IPS DF 6.9 (cell line): ENCODE data around the gene KLHL10.

Experiments used
- DNase-seq: peaks from one replicate; pipeline ENCODE4 v3.0.0-alpha.2; 2013; ENCODE audit warnings: low read depth, low spot score
- H3K27ac ChIP-seq: one replicate; pipeline ENCODE4 v1.5.1; 2013; ENCODE audit warnings: low read length, control low read depth
- H3K27me3 ChIP-seq: 2 replicates; pipeline ENCODE4 v1.6.1; 2013; ENCODE audit warnings: mild to moderate bottlenecking, low read length; ENCODE audit not compliant: control insufficient read depth, insufficient read depth
- H3K36me3 ChIP-seq: 2 replicates; pipeline ENCODE4 v1.6.1; 2013; ENCODE audit warnings: low read length; ENCODE audit not compliant: control insufficient read depth, insufficient read depth
- H3K4me1 ChIP-seq: 2 replicates; pipeline ENCODE4 v1.6.1; 2013; ENCODE audit warnings: low read length; ENCODE audit not compliant: control insufficient read depth, insufficient read depth
- H3K4me3 ChIP-seq: 2 replicates; pipeline ENCODE4 v1.5.1; 2013; ENCODE audit warnings: mild to moderate bottlenecking, low read length
- H3K9me3 ChIP-seq: 2 replicates; pipeline ENCODE4 v1.6.1; 2013; ENCODE audit warnings: low read length, inconsistent platforms; ENCODE audit not compliant: control insufficient read depth, insufficient read depth
- WGBS: extraction: QIAGEN DNeasy Blood & Tissue Kit; methylation state at CpG from one replicate; pipeline ENCODE4 v1.1.7; 2013; ENCODE audit warnings: mixed read lengths, missing lambda C conversion rate; ENCODE audit not compliant: insufficient read length, insufficient coverage; 5-methylcytosine and 5-hydroxymethylcytosine counted together

The KLHL10 gene

GRCh38 chr17:41837761-41838538 lies at the start of gene KLHL10:
Gene KLHL10 (plus strand): TSS chr17:41837825. CDS start chr17:41837933, 108 bp downstream.
- H3K4me3 ChIP-seq = no peak within 1 kb of the TSS
- no peak for DNase-seq
- no peaks in the 10 kb centered on the region for H3K9me3 ChIP-seq

GRCh38 chr17:41792845-41793783 lies 44.5 kb upstream of the KLHL10 start:
- Histone ChIP-seq H3K9me3 (no peaks in the 10 kb centered on the region), H3K4me3 (no peak overlapping the region), H3K4me1 (peaks cover 5% of the 10 kb centered on the region; the same call in 1 of the 2 replicates), H3K36me3 (no peaks in the 10 kb centered on the region), H3K27me3 (no peaks in the 10 kb centered on the region), H3K27ac (no peak overlapping the region)
- DNase-seq = no peak
- WGBS = no CpG with 5 or more reads among the region's 22 CpGs

More at GRCh38 chr17:41837761-41838538, at the start of gene KLHL10:
- Histone ChIP-seq H3K36me3 (no peaks in the 10 kb centered on the region), H3K27ac (no peak within 1 kb of the TSS), H3K4me1 (no peaks in the 10 kb centered on the region), H3K27me3 (no peaks in the 10 kb centered on the region)
- no CpG with 5 or more reads among the region's 15 CpGs for WGBS

GRCh38 chr17:41793784-41794539 lies 43.7 kb upstream of the KLHL10 start:
- H3K4me3 ChIP-seq = no peak overlapping the region
- no peak overlapping the region for H3K27ac ChIP-seq

GRCh38 chr17:41794540-41794975 lies 43.1 kb upstream of the KLHL10 start:
- no peak overlapping the region for H3K4me3 ChIP-seq
- H3K9me3 ChIP-seq = no peaks in the 10 kb centered on the region
- no peak for DNase-seq
- H3K27me3 ChIP-seq = no peaks in the 10 kb centered on the region
- H3K36me3 ChIP-seq = no peaks in the 10 kb centered on the region
- no peak overlapping the region for H3K27ac ChIP-seq
- peaks cover 5% of the 10 kb centered on the region; the same call in 1 of the 2 replicates for H3K4me1 ChIP-seq
- no CpG with 5 or more reads among the region's 5 CpGs for WGBS

More at GRCh38 chr17:41793784-41794539, 43.7 kb upstream of the KLHL10 start:
- WGBS = no CpG with 5 or more reads among the region's 14 CpGs
- Histone ChIP-seq H3K9me3 (no peaks in the 10 kb centered on the region), H3K4me1 (peaks cover 5% of the 10 kb centered on the region; the same call in 1 of the 2 replicates), H3K27me3 (no peaks in the 10 kb centered on the region), H3K36me3 (no peaks in the 10 kb centered on the region)
- DNase-seq = no peak

GRCh38 chr17:41796121-41796895 lies 41.3 kb upstream of the KLHL10 start:
- no peak overlapping the region for H3K27ac ChIP-seq
- no peak for DNase-seq
- peaks cover 10% of the 10 kb centered on the region for H3K4me1 ChIP-seq
- H3K9me3 ChIP-seq = no peaks in the 10 kb centered on the region
- H3K27me3 ChIP-seq = no peaks in the 10 kb centered on the region
- H3K4me3 ChIP-seq = no peak overlapping the region
- WGBS = no CpG with 5 or more reads among the region's 10 CpGs
- no peaks in the 10 kb centered on the region for H3K36me3 ChIP-seq

GRCh38 chr17:41797377-41797776 lies 40.2 kb upstream of the KLHL10 start:
- WGBS = no CpG with 5 or more reads among the region's 3 CpGs
- H3K9me3 ChIP-seq = no peaks in the 10 kb centered on the region
- H3K36me3 ChIP-seq = no peaks in the 10 kb centered on the region
- no peak overlapping the region for H3K27ac ChIP-seq
- DNase-seq = no peak
- H3K27me3 ChIP-seq = no peaks in the 10 kb centered on the region
- H3K4me1 ChIP-seq = peaks cover 10% of the 10 kb centered on the region
- no peak overlapping the region for H3K4me3 ChIP-seq

- no peak for DNase-seq
- H3K4me3 ChIP-seq = no peak overlapping the region
- H3K4me1 ChIP-seq = peaks cover 4% of the 10 kb centered on the region
- no peaks in the 10 kb centered on the region for H3K27me3 ChIP-seq
- H3K9me3 ChIP-seq = no peaks in the 10 kb centered on the region
- no peak overlapping the region for H3K27ac ChIP-seq
- H3K36me3 ChIP-seq = no peaks in the 10 kb centered on the region
- WGBS = no CpG with 5 or more reads among the region's 8 CpGs
These were observed 38.3 kb upstream of the KLHL10 start for GRCh38 chr17:41799366-41799765.

- no CpG with 5 or more reads among the region's 18 CpGs for WGBS
- Histone ChIP-seq H3K27me3 (no peaks in the 10 kb centered on the region), H3K9me3 (no peaks in the 10 kb centered on the region), H3K4me1 (peaks cover 4% of the 10 kb centered on the region), H3K4me3 (no peak overlapping the region), H3K27ac (no peak overlapping the region), H3K36me3 (no peaks in the 10 kb centered on the region)
- peak; percentile 83 for DNase-seq
These were observed 36.8 kb upstream of the KLHL10 start for GRCh38 chr17:41800601-41801373.
